GM13977 (cell line): ENCODE data around the gene SPATS2L.

Experiments used
- DNase-seq: peaks from one replicate; pipeline ENCODE4 v3.0.0; 2012; ENCODE audit warnings: low spot score
- in situ Hi-C: fragments of 300-500 bp; cut with MboI; formaldehyde crosslinking; loops from one replicate; pipeline ENCODE4 v1.12.0; 2022; ENCODE audit warnings: low sequenced_read_pairs, low pct_unique_long_range_greater_than_20kb, mixed read lengths, inconsistent platforms; ENCODE audit not compliant: unreplicated experiment
- TF ChIP-seq, protein P1 (sequence below): IDR thresholded peaks from 2 replicates; pipeline ENCODE4 v1.5.1; 2012; ENCODE audit warnings: mild to moderate bottlenecking, control low read depth; ENCODE audit not compliant: insufficient read depth; ENCODE audit errors: extremely low read depth, missing control alignments

SPATS2L gene

DNA sequence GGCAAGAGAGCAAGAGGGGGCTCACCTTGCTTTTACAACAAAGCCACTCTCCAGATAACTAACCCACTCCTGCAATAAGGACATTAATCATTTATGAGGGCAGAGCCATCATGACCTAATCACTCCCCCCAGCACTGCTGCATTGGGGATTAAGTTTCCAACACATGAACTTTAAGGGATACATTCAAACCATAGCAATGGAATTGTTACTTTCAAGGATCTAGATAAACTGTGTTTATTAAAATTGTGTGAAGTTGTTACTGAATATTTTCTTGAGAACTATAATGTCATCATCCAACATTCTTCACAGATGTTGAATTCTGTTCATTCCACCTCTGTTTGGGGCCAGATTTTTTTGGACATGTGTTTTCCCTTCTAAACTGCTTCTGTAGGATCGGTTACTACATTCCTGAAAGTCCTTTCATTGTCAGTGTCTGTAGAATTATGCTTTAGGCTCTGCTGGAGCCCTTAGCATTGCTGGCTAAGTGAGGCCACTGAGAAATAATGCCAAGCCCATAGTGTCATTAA is 50.4 kb downstream of the SPATS2L start:
- TF ChIP-seq, protein P1, sequence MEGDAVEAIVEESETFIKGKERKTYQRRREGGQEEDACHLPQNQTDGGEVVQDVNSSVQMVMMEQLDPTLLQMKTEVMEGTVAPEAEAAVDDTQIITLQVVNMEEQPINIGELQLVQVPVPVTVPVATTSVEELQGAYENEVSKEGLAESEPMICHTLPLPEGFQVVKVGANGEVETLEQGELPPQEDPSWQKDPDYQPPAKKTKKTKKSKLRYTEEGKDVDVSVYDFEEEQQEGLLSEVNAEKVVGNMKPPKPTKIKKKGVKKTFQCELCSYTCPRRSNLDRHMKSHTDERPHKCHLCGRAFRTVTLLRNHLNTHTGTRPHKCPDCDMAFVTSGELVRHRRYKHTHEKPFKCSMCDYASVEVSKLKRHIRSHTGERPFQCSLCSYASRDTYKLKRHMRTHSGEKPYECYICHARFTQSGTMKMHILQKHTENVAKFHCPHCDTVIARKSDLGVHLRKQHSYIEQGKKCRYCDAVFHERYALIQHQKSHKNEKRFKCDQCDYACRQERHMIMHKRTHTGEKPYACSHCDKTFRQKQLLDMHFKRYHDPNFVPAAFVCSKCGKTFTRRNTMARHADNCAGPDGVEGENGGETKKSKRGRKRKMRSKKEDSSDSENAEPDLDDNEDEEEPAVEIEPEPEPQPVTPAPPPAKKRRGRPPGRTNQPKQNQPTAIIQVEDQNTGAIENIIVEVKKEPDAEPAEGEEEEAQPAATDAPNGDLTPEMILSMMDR, result no peak
- no peak for DNase-seq
- in situ Hi-C loops, result no loop called here

DNA sequence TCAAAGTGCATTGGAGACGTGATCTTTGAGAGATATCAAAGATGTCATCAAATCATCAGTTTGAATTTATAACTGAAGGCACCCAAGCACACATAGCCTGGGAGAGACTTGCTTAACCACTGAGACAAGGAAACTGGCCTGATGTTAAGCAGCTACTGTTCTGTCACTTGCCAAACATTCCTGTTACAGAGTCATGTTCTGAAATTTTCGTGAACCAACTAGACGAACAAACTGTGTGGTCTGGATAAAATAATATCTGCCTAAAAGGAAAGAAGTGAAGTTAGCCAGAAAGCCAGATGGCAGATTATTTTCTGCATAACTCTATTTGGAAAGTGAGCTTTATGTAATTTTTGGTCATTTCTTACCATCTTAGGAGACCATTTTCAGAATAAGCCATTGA is 51.4 kb downstream of the SPATS2L start:
- DNase-seq, result no peak
- in situ Hi-C loops, result no loop called here
- TF ChIP-seq, protein P1, result no peak

DNA sequence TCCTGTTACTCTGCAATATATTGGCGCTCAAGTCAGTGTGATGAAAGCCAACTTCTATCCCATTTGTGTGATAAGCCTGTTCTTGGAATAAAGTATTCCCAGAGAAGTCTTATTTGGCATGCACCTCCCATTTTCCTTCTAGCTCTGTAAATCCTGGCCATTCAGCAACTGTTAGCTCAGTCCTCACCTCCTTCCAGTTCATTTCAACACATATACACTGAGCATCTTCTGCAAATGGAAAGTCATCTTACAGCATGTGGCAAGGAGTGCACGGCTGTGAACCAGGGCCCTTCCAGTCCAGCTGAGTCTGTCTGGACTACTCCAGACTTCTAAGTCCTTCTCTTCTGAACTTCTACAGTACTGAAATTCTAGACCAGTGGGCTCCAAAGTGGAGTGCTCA is 53.1 kb downstream of the SPATS2L start:
- DNase-seq, result no peak
- in situ Hi-C loops, result no loop called here
- TF ChIP-seq, protein P1, result no peak

DNA sequence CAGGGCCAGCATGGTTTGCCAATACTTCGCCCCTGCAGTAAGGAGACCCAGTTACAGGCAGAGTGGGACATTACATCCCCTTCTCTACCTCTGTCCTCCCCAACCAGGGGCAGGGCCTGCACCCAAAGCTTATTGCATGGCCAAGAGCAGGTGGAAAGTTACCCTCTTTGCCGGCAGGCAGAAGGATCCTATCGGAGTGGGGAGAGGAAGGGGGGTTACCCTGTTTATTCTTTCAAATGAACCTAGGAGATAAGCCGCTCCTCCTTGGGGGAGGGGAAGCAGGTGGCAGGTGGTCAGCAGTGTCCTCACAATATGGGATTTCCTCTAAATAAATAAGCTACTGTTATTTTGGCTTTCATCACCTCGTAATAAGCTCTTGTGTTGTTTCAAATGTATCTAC is 53.9 kb downstream of the SPATS2L start:
- in situ Hi-C loops, result no loop called here
- no peak for DNase-seq
- TF ChIP-seq, protein P1, result no peak

DNA sequence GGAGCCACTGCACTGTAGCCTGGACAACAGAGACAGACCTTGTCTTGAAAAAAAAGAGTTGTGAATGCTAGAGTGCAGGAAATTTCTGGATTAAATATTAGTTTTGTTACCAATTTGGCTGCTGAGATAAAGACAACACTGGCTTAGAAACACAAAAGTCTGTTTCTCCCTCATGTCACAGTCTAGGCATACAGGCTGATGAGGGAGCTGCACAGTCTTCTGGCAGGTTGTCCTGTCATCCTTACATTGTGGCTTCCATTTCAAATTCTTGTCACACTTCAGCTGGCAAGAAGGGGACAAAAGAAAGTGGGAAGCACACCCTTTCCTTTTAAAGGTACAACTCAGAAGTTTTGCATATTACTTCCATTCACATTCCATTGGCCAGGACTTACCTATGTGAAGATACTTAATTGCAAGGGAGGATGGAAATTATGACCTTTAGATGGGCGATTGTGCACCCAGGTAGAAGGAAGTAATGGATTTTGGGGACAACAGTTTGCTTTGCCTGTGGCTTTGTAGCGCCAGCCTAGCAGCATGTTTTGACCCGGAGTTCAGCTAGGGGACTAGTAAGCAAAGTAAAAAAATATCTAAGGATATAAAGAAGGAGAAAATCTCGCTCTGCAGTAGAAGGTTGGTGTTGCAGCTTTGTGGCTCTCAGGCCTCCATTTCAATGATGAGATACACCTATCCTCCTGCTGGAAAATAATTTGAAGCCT is 55.9 kb downstream of the SPATS2L start:
- no peak for DNase-seq
- TF ChIP-seq, protein P1, result no peak
- in situ Hi-C loops, result no loop called here

DNA sequence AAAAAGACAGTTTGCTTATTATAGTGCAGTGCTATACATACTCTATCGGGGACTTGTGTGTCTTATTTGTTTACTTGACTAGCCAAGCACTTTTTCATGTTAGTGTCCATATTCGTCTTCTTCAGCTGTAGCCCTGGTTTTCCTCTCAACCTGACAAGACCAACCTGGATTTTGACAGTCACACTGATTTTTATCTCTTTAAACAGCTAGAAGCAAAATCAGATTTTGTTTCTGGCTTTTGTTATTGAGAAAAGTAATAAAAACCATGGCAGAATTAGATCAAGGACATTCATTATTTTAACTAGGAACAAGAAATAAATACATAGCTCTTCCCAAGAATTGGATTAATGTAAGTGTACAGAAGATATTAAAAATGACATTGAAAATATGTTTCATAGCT is 56.8 kb downstream of the SPATS2L start:
- DNase-seq, result no peak
- TF ChIP-seq, protein P1, result no peak
- in situ Hi-C loops, result no loop called here

DNA sequence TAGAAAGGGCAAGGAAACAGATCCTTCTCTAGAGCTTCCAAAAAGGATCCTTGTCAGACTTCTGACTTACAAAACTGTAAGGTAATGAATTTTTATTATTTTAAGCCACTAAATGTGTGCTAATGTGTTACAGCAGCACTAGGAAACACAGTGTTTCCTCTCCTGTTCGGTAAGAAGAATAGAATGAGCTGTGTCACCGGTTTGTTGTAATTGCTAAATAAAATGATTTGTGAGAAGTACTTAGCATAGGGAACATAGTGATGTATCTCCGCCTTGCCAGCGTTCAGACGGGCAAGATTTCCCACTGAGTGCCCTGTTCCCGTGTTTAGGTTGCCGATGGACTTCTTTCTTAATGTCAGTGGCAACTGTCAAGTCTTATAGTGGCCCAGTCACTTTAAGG is 57.6 kb downstream of the SPATS2L start:
- DNase-seq, result no peak
- TF ChIP-seq, protein P1, result no peak
- in situ Hi-C loops, result no loop called here
